Activated CD8-positive, alpha-beta memory T cell treated with anti-CD3 and anti-CD28 coated beads, Interleukin-2, amount 50 U/mL, for 24 hours (primary cell): ENCODE measurements around the gene LLGL1.
A peak's percentile ranks its signal among the peaks of the same experiment; 100 is the strongest.
"Not testable (repeated sequence)": the region's sequence is repeated elsewhere in the genome, so short reads cannot be mapped to it uniquely, and the experiment has no call there.

Experiments
- DNase-seq: peaks from one replicate; pipeline ENCODE4 v3.0.0-alpha.2; 2020; ENCODE audit errors: extremely low read depth

The LLGL1 gene

GRCh38 chr17:18194394-18194793 is 31.0 kb upstream of the LLGL1 start:
- no peak for DNase-seq

GRCh38 chr17:18194804-18195203 is 30.6 kb upstream of the LLGL1 start:
- no peak for DNase-seq

DNA sequence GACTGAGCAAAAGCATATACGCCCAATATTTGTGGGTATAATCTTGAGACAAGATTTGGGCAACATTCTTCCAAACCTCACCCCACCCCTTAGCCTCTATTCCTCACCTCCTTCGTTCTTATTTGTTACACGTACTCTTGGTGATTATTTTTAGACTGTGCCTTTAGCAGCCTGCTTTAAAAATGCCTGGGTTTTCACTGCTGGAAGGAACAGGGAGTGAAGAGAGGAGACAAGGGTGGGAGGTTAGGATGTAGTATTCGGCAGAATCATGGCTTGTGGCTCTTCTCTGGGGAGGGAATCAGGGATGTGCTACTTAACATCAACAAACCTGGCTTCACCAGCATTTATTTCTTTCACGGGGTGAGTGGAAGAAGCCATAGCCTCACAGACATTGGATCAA is 30.2 kb upstream of the LLGL1 start:
- no peak for DNase-seq

GRCh38 chr17:18197535-18198194 is 27.8 kb upstream of the LLGL1 start:
- no peak for DNase-seq

GRCh38 chr17:18198530-18198929 is 26.9 kb upstream of the LLGL1 start:
- no peak for DNase-seq

DNA sequence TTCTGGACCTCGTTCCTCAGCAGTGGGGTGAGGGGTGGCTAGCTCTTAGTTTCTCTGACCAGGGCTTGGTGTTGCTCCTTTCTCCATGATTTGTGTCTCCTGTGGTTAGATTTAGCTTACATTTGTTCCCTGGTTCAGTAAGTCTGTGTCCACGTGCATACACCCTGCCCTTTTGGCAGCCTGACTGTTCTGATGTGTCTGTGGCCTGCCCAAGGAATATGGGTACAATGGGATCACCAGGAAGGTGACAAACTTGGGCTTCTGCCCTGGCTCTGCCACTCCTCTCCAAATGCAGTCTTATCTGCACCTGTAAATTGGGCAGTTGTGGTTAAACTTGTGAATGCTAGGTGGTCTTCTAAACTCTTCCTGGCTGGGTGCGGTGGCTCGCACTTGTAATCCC is 24.3 kb upstream of the LLGL1 start:
- no peak for DNase-seq

- DNase-seq = no peak
Observed at GRCh38 chr17:18203308-18203707, 22.1 kb upstream of the LLGL1 start.

- no peak for DNase-seq
Observed at GRCh38 chr17:18205861-18206260, 19.6 kb upstream of the LLGL1 start.

DNA sequence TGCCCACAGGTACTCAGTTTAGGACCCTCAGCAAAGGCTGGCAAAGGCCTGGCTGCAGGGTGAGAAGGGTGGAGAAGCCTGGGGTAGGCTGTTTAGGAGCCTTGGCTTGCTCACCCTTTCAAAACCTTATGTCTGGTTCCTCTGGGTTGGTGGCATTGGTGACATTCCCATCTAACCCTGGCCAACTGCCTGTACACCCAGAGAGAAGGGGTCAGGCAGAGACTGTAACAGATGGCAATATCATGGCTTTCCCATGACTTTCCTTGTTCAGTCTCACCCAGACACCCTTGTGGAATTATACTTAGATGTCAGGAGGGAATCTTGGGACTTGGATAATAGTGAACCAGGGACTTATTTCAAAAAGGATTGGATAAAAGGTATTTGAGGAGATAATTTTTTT is 18.5 kb upstream of the LLGL1 start:
- DNase-seq = no peak

DNA sequence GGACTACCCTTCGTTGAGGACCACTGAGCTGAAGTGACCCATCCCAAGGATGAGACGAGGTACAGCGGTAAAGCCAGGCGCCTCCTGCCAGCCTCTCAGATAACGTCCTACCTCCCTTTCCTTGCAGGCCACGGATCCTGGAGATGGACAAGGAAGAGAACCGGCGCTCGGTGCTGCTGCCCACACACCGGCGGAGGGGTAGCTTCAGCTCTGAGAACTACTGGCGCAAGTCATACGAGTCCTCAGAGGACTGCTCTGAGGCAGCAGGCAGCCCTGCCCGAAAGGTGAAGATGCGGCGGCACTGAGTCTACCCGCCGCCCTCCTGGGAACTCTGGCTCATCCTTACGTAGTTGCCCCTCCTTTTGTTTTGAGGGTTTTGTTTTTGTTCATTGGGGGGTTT is 17.3 kb upstream of the LLGL1 start:
- no peak for DNase-seq

DNA sequence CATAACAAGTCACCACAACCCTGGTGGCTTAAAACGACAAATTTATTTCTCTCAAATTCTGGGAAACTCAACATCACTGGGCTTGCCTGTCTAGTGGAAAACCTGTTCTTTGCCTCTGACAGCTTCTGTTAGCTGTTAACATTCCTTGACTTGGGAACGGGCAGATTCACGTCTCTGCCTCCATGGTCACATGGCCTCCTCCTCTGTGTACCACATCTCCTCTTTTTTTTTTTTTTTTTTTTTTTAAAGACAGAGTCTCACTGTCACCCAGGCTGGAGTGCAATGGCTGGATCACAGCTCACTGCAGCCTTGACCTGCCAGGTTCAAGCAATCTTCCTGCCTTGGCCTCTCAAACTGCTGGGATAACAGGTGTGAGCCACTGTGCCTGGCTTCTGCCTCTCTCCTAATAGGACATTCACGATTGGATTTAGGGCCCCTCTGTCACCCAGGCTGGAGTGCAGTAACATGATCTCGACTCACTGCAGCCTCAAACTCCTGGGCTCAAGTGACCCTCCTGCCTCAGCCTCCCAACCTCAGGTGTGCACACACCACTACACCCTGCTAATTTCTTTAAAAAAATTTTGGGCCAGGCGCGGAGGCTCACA is 11.7 kb upstream of the LLGL1 start:
- no peak for DNase-seq

GRCh38 chr17:18216906-18217305 is 8.5 kb upstream of the LLGL1 start:
- DNase-seq = not testable (repeated sequence)

- DNase-seq = peak; percentile 33
Observed at GRCh38 chr17:18217412-18218015, 7.9 kb upstream of the LLGL1 start.

DNA sequence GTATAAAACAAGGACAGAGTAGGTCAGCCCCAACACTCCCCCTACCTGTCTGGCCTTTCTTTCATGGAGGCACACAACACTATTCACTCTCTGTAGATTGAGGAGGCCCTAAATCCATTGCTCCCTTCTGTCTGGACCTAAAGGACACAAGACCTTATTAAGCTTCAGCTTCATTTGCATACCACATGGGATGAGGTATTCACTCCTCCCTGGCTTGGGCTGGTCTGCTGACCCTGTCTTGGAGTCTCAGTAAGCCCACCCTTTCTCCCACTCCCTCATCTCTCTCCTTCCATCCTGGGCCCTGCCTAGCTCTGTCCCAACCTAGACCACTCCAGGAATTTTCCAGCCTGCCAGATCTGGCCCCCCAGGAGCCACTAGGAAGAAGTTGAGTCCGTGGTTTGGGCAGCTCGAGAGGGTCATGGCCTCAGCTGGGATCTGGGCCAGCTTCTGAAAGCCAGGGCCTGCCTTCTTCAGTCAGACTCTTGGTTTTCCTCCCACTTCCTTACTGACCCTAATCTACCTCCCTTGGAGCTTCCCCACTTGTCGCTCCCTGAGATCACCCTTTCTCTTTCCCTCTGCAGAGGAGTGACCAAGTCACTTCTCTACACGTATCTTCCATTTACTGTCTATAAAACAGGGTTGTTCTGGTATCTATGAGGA is 6.5 kb upstream of the LLGL1 start:
- no peak for DNase-seq

DNA sequence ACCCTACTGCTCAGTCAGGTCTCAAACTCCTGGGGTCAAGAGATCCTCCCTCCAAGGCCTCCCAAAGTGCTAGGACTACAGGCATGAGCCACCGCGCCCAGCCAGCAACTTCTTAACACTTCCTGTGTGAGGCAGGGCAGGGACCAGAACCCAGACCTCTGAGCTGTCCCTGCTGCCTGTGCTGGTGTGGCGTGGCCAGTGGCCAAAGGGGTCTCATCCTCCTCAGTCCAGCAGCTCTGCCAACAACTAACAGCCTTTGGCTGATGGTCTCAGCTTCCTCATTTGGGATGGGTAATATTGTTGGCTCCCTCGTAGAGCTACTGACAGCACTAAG is 1.4 kb upstream of the LLGL1 start:
- DNase-seq = no peak

GRCh38 chr17:18224387-18225120 is 881 bp upstream of the LLGL1 start:
- no peak for DNase-seq

GRCh38 chr17:18225642-18226283 is 328 bp downstream of the LLGL1 start:
- DNase-seq = no peak

- DNase-seq = no peak
Observed at GRCh38 chr17:18226284-18226945, 980 bp downstream of the LLGL1 start.

DNA sequence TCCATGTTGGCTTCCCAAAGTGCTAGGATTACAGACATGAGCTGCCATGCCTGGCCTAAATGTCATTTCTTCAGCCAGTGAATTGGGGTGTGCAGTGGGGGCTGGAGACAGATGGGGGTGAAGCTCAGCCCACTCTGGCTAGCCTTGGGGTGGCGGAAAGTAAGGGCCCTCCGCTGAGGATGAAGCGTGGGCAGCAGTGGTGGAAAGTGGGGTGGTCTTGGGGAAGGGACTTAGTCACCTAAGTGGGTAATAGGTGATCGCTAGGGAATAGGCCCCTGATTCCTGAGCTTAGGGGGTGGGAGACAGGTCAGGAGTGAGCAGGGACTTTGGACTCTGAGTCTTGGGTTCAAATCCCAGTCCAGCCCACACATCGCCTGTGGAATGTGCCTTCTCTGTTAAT is 2.2 kb downstream of the LLGL1 start:
- DNase-seq = no peak

DNA sequence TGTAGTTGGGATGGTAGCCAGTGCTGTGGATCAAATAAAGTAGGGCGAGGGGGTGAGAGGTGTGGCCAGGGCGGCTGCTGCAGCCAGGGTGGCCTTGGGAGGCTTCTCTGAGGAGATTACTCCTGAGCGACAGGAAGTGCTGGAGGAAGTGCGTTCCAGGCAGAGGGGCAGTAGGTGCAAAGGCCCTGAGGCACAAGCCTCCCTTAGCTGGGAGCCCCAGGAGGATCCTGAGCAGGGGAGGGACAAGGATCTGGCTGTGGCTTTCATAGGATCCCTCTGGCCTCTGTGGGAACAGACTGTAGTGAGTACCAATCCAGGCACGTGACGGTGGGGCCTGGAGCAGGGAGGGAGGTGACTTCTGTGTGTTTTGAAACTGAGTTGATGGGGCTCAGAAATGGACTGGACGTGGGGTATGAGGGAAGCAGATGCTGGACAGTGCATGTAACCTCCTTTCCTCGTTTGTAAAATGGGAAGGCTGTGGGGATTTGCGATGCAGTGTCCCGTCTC is 2.8 kb downstream of the LLGL1 start:
- DNase-seq = no peak

GRCh38 chr17:18229254-18229653 is 3.8 kb downstream of the LLGL1 start:
- DNase-seq = no peak
